ENCODE measurements around the gene SCUBE1. TPM values are rescaled to one million over a fixed set of nuclear protein-coding genes. Genes with fewer than 3 reads are reported as not detected.

Gene SCUBE1
- total RNA-seq, 2 donors from 2014 or later = 0.04 to 0.16 TPM

DNA sequence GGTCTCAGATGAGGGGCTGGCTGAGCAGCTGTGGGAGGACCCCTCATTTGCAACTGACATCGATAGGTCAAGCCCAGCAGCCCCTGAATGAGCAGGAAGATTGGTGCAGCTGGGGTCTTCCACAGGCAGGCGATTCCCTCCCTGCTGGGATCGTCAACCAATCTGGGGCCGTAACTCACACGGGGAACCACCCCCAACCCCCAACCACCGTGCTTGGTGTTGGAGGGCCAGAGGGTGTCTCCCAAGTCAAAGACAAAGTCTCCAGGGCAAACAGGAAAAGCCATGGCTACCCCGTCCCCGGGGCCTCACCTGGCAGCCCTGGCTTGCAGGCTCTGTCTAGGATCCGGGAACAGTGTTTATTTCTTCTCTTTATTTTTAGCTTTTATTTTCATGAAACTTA, 26.9 kb upstream of the SCUBE1 start:
- Histone ChIP-seq H3K27me3 (peaks cover 0 to under 1% of the 10 kb centered on the region in 2 donors), H3K4me3 (no peak overlapping the region), H3K27ac (no peak overlapping the region), H3K9me3 (peaks cover 0 to 10% of the 10 kb centered on the region in 2 donors), H3K36me3 (no peaks in the 10 kb centered on the region), H3K4me1 (no peaks in the 10 kb centered on the region)
- no peak for DNase-seq (ENCODE audit: low spot score)
- TF ChIP-seq, protein P1, sequence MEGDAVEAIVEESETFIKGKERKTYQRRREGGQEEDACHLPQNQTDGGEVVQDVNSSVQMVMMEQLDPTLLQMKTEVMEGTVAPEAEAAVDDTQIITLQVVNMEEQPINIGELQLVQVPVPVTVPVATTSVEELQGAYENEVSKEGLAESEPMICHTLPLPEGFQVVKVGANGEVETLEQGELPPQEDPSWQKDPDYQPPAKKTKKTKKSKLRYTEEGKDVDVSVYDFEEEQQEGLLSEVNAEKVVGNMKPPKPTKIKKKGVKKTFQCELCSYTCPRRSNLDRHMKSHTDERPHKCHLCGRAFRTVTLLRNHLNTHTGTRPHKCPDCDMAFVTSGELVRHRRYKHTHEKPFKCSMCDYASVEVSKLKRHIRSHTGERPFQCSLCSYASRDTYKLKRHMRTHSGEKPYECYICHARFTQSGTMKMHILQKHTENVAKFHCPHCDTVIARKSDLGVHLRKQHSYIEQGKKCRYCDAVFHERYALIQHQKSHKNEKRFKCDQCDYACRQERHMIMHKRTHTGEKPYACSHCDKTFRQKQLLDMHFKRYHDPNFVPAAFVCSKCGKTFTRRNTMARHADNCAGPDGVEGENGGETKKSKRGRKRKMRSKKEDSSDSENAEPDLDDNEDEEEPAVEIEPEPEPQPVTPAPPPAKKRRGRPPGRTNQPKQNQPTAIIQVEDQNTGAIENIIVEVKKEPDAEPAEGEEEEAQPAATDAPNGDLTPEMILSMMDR (IDR thresholded peaks at IDR 0.05) = no peak

- H3K27me3 ChIP-seq = no peaks in the 10 kb centered on the region
- TF ChIP-seq, protein P1 (IDR thresholded peaks at IDR 0.05) = no peak
These were observed 22.7 kb upstream of the SCUBE1 start for GRCh38 chr22:43365715-43366440.

DNA sequence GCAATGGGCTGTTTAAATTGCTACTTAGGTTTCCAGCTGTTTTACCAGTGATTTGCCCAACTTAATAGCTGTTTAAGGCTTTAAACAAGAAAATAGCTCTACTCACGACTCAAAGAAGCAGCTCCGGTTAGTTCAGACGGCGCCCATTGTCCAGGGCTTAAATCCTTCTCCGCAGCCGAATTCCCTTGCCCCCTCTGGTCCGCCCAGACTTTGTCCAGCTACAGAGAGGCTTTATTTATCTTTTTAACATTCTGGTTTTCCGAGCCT, 20.9 kb upstream of the SCUBE1 start:
- no peaks in the 10 kb centered on the region for H3K27me3 ChIP-seq
- no peaks in the 10 kb centered on the region for H3K4me1 ChIP-seq
- no peak overlapping the region for H3K27ac ChIP-seq
- DNase-seq (ENCODE audit: low spot score) = no peak
- H3K9me3 ChIP-seq = no peaks in the 10 kb centered on the region
- H3K4me3 ChIP-seq = no peak overlapping the region
- H3K36me3 ChIP-seq = no peaks in the 10 kb centered on the region
- TF ChIP-seq, protein P1 (IDR thresholded peaks at IDR 0.05) = no peak

More at GRCh38 chr22:43365715-43366440, 22.7 kb upstream of the SCUBE1 start:
- Histone ChIP-seq H3K9me3 (no peaks in the 10 kb centered on the region), H3K36me3 (no peaks in the 10 kb centered on the region), H3K4me3 (no peak overlapping the region), H3K27ac (no peak overlapping the region), H3K4me1 (no peaks in the 10 kb centered on the region)
- DNase-seq (ENCODE audit: low spot score) = no peak

- H3K27me3 ChIP-seq = no peaks in the 10 kb centered on the region
- no peak overlapping the region for H3K4me3 ChIP-seq
- no peak for DNase-seq (ENCODE audit: low spot score)
These were observed 20.4 kb upstream of the SCUBE1 start for GRCh38 chr22:43363315-43364168.

DNA sequence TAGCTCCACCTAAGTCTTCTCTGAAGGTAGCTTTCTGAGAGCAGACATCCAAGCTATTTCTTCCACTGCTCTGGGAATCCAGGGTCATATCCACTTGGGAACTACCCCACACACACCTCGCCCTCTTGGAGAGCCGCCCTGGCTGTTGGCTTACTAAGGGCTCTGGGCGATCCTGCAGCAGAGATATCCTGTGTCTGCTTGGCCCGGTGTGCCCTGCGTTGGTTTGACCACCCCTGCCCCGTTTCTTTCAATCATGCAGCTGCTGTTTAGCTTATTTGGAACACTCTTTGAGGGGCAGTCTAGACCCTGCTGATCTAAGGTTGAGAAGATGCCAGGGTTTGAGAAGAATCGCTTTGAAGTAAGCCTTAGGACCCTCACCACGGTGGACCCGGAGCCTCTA, 17.4 kb upstream of the SCUBE1 start:
- Histone ChIP-seq H3K27ac (no peak overlapping the region), H3K4me1 (no peaks in the 10 kb centered on the region), H3K36me3 (no peaks in the 10 kb centered on the region), H3K9me3 (no peaks in the 10 kb centered on the region), H3K27me3 (no peaks in the 10 kb centered on the region), H3K4me3 (no peak overlapping the region)
- no peak for DNase-seq (ENCODE audit: low spot score)
- TF ChIP-seq, protein P1 (IDR thresholded peaks at IDR 0.05) = no peak

More at GRCh38 chr22:43363315-43364168, 20.4 kb upstream of the SCUBE1 start:
- H3K27ac ChIP-seq = no peak overlapping the region
- H3K36me3 ChIP-seq = no peaks in the 10 kb centered on the region
- TF ChIP-seq, protein P1 (IDR thresholded peaks at IDR 0.05) = no peak
- no peaks in the 10 kb centered on the region for H3K4me1 ChIP-seq
- no peaks in the 10 kb centered on the region for H3K9me3 ChIP-seq

Data from right atrium auricular region (tissue), 2 donors.